HCT116 (cell line): ENCODE results near the gene ACSF2. TPM values are rescaled to one million over a fixed set of nuclear protein-coding genes. Genes with fewer than 3 reads are reported as not detected.

Experiments used
- ATAC-seq: fragments of 200-7000 bp; cut with Tn5 transposase; 2 replicates; pipeline ENCODE4 v1.9.1; 2020; ENCODE audit warnings: mild to moderate bottlenecking, moderate library complexity
- BruUV-seq: library from RNA; stranded (reverse); fragments of 400-500 nt; replicated peaks from 2 replicates; lab custom pipeline; 2021; lab: Mats Ljungman, UMichigan
- CTCF ChIA-PET: fragments of 300-600 bp; sonication (Branson Sonifier 250); formaldehyde crosslinking; loops from one replicate; lab custom pipeline; 2021; ENCODE audit warnings: antibody characterized with exemption; lab: Charles Lee
- POLR2A ChIA-PET: fragments of 300-600, 350-600 bp; sonication (Branson Sonifier 250); formaldehyde crosslinking; loops from one replicate; lab custom pipeline; 2021; ENCODE audit warnings: antibody characterized with exemption; lab: Charles Lee
- RAD21 ChIA-PET, 2 experiments: fragments of 300-600 bp; sonication (Branson Sonifier 250); formaldehyde crosslinking; loops; one replicate each; lab custom pipeline; 2023; ENCODE audit warnings: low total read pairs in 2 of 2; ENCODE audit not compliant: uncharacterized antibody in 2 of 2, unreplicated experiment in 2 of 2, low non-redundant PET in 1 of 2; lab: Charles Lee
- DNase-seq: peaks from one replicate; pipeline ENCODE4 v3.0.0-alpha.2; 2010; ENCODE audit warnings: low read depth, low spot score
- H2AFZ ChIP-seq: fragments of 200-600 bp; shearing (Covaris generic), sonication (generic); 2 replicates; pipeline ENCODE4 v1.6.1; 2017; ENCODE audit warnings: low read depth, mixed run types, mixed read lengths, antibody characterized with exemption, low read length; ENCODE audit not compliant: poor library complexity, severe bottlenecking
- H3K27ac ChIP-seq: 2 replicates; pipeline ENCODE4 v1.5.1; 2012; ENCODE audit warnings: low read depth, low read length
- H3K27me3 ChIP-seq: fragments of 200-600 bp; sonication (generic); 2 replicates; pipeline ENCODE4 v1.6.1; 2016; ENCODE audit warnings: mixed run types, low read length, mixed read lengths; ENCODE audit not compliant: insufficient read depth
- H3K36me3 ChIP-seq, 2 experiments: fragments of 200-500 bp in 1 of 2; fragments of 200-600 bp in 1 of 2; sonication (Bioruptor generic) in 1 of 2; sonication (generic) in 1 of 2; 2 replicates each; pipeline versions ENCODE4 v1.5.1 to v1.6.1; 2014 to 2016; ENCODE audit warnings: low read length in 2 of 2, inconsistent platforms in 1 of 2, mixed read lengths in 1 of 2, mixed run types in 1 of 2; ENCODE audit not compliant: insufficient read depth in 2 of 2, control insufficient read depth in 1 of 2
- H3K4me1 ChIP-seq, 2 experiments: fragments of 200-600 bp in 1 of 2; sonication (generic) in 1 of 2; 2 replicates each; pipeline versions ENCODE4 v1.5.1 to v1.6.1; 2012 to 2017; ENCODE audit warnings: low read length in 2 of 2, inconsistent platforms in 1 of 2, mild to moderate bottlenecking in 1 of 2, mixed read lengths in 1 of 2, mixed run types in 1 of 2, moderate library complexity in 1 of 2; ENCODE audit not compliant: insufficient read depth in 2 of 2, control insufficient read depth in 1 of 2
- H3K4me2 ChIP-seq: fragments of 200-600 bp; sonication (generic); 2 replicates; pipeline ENCODE4 v1.6.1; 2017; ENCODE audit warnings: mixed run types, low read length, mixed read lengths
- H3K4me3 ChIP-seq, 2 experiments: fragments of 200-600 bp in 1 of 2; sonication (generic) in 1 of 2; replicated peaks in 1 of 2; 2 replicates each; pipeline ENCODE4 v1.5.1; 2011 to 2016; ENCODE audit warnings: low read length in 2 of 2, control low read depth in 1 of 2, low read depth in 1 of 2, mild to moderate bottlenecking in 1 of 2, mixed read lengths in 1 of 2, mixed run types in 1 of 2
- H3K79me2 ChIP-seq: fragments of 200-600 bp; sonication (generic); 2 replicates; pipeline ENCODE4 v1.6.1; 2017; ENCODE audit warnings: mild to moderate bottlenecking, mixed run types, low read length, moderate library complexity, mixed read lengths; ENCODE audit not compliant: insufficient read depth
- H3K9ac ChIP-seq: fragments of 200-600 bp; sonication (generic); 2 replicates; pipeline ENCODE4 v1.6.1; 2016; ENCODE audit warnings: low read length, mixed read lengths
- H3K9me2 ChIP-seq: fragments of 200-600 bp; sonication (generic), shearing (Covaris generic); 2 replicates; pipeline ENCODE4 v1.6.1; 2017; ENCODE audit warnings: mixed run types, mild to moderate bottlenecking, moderate library complexity; ENCODE audit not compliant: insufficient read depth
- H3K9me3 ChIP-seq, 2 experiments: fragments of 200-500 bp in 1 of 2; fragments of 200-600 bp in 1 of 2; sonication (Bioruptor generic) in 1 of 2; sonication (generic) in 1 of 2; 2 replicates each; pipeline ENCODE4 v1.6.1; 2014 to 2017; ENCODE audit warnings: low read length in 2 of 2, mixed read lengths in 2 of 2, inconsistent platforms in 1 of 2, low read depth in 1 of 2, mild to moderate bottlenecking in 1 of 2, mixed run types in 1 of 2, moderate library complexity in 1 of 2; ENCODE audit not compliant: control insufficient read depth in 1 of 2, insufficient read depth in 1 of 2
- H4K20me1 ChIP-seq: fragments of 200-600 bp; sonication (generic), shearing (Covaris generic); 2 replicates; pipeline ENCODE4 v1.6.1; 2017; ENCODE audit warnings: mixed run types, mild to moderate bottlenecking, moderate library complexity; ENCODE audit not compliant: insufficient read depth
- CEBPB ChIP-seq: IDR thresholded peaks from 2 replicates; pipeline ENCODE4 v1.6.1; 2012; ENCODE audit warnings: low read depth
- POLR2AphosphoS5 ChIP-seq: IDR thresholded peaks from 2 replicates; pipeline ENCODE4 v1.6.1; 2011; ENCODE audit warnings: mild to moderate bottlenecking, low read depth, low read length, moderate library complexity
- RAD21 ChIP-seq: IDR thresholded peaks from 2 replicates; pipeline ENCODE4 v1.6.1; 2012; ENCODE audit warnings: low read depth, mild to moderate bottlenecking
- REST ChIP-seq: IDR thresholded peaks from 2 replicates; pipeline ENCODE4 v1.6.1; 2012; ENCODE audit warnings: low read depth
- SIN3A ChIP-seq: IDR thresholded peaks from 2 replicates; pipeline ENCODE4 v1.6.1; 2012; ENCODE audit warnings: low read depth
- intact Hi-C: fragments of 100-400 bp; cut with micrococcal nuclease; formaldehyde crosslinking; loops from 2 replicates; pipeline ENCODE4 v1.10.0; 2022
- total RNA-seq: library from RNA; stranded (reverse); gene quantifications from one replicate; pipeline ENCODE4 v1.2.1, GENCODE V29; 2021; ENCODE audit not compliant: unreplicated experiment
- TF ChIP-seq, protein P1 (sequence below): IDR thresholded peaks from 2 replicates; pipeline ENCODE4 v1.6.1; 2012

The ACSF2 gene
- total RNA-seq, 1 experiment from 2014 or later: 52.4 TPM

DNA sequence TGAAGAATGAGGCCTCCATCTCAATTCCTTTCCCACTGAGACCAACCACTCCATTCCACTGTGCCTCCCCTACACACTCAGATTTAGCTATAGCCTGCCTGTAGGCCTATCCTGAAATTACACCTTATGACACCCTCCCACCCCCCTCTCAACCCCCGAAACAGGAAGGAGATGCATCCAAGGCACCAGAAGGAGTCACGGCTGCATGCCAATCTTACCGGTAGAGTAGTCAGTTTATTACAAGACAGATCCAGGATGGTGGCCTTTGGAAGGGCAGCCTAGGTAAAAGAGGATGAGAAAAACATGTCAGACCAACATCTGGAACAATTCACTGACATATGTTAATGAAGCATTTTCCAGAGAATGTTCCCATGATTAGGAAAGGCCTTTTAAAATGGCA, 31.3 kb upstream of the ACSF2 start:
- Histone ChIP-seq H4K20me1 (peaks cover 7% of the 10 kb centered on the region; the same call in 1 of the 2 replicates), H3K79me2 (peaks cover 75% of the 10 kb centered on the region), H2AFZ (no peak overlapping the region), H3K36me3 (peaks cover 51 to 52% of the 10 kb centered on the region in 2 experiments), H3K9me3 (no peaks in the 10 kb centered on the region), H3K9ac (0 out of 2 replicates have a peak overlapping the region, but pooled peaks have one; percentile 1), H3K4me3 (no peak overlapping the region), H3K27me3 (no peaks in the 10 kb centered on the region), H3K4me1 (peaks cover 7 to 27% of the 10 kb centered on the region in 2 experiments), H3K4me2 (peak overlapping the region; percentile 84; the same call in 1 of the 2 replicates), H3K9me2 (no peaks in the 10 kb centered on the region), H3K27ac (no peak overlapping the region)
- DNase-seq: no peak
- ChIA-PET RAD21 (no interaction called here), CTCF (no interaction called here), POLR2A (no interaction called here)
- intact Hi-C loops: no loop called here
- ATAC-seq: no peak
- TF ChIP-seq POLR2AphosphoS5: no peak
- no peak for TF ChIP-seq SIN3A
- BruUV-seq: no TSS peak

GRCh38 chr17:50396261-50397110, 29.5 kb upstream of the ACSF2 start:
- DNase-seq (no peak), ATAC-seq (peak; percentile 30)
- no peaks in the 10 kb centered on the region for H3K27me3 ChIP-seq
- peak overlapping the region; percentile 95 for H3K4me3 ChIP-seq
- H3K27ac ChIP-seq: peak overlapping the region; percentile 77
- peak overlapping the region; percentile 98 for H3K9ac ChIP-seq
- peaks cover 58% of the 10 kb centered on the region for H3K79me2 ChIP-seq
- H4K20me1 ChIP-seq: peaks cover 7% of the 10 kb centered on the region; the same call in 1 of the 2 replicates
- BruUV-seq: no TSS peak
- peaks cover 7 to 27% of the 10 kb centered on the region in 2 experiments for H3K4me1 ChIP-seq
- ChIA-PET POLR2A (interaction anchor here (0.6 to 2.5 kb wide), 9 partner anchors 8 to 243 kb away, joined by 3 to 14 read pairs (median 6); partner anchors contain the start of genes ACSF2, EME1 and MRPL27), RAD21 (interaction anchor here (0.6 to 0.7 kb wide), 2 partner anchors 47 to 83 kb away, joined by 3 read pairs; no protein-coding TSS in a partner anchor), CTCF (interaction anchor here (0.6 to 2.6 kb wide), 33 partner anchors 8 to 683 kb away, joined by 3 to 20 read pairs (median 4); partner anchors contain the start of genes ACSF2, EME1, MRPL27 and RSAD1)
- no peaks in the 10 kb centered on the region for H3K9me2 ChIP-seq
- TF ChIP-seq REST (no peak), CEBPB (no peak), RAD21 (no peak)
- TF ChIP-seq, protein P1, sequence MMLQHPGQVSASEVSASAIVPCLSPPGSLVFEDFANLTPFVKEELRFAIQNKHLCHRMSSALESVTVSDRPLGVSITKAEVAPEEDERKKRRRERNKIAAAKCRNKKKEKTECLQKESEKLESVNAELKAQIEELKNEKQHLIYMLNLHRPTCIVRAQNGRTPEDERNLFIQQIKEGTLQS: no peak
- no peak overlapping the region for H2AFZ ChIP-seq
- peaks cover 37 to 40% of the 10 kb centered on the region in 2 experiments for H3K36me3 ChIP-seq
- no peaks in the 10 kb centered on the region for H3K9me3 ChIP-seq
- intact Hi-C loops: loop anchor here (1.0 kb wide), 1 partner anchor 82 kb away; the partner anchor contains the start of gene RSAD1
- H3K4me2 ChIP-seq: peak overlapping the region; percentile 84
